Measurements from ENCODE around the gene ANTXR1. TPM values are rescaled to one million over a fixed set of nuclear protein-coding genes. Genes with fewer than 3 reads are reported as not detected.
A peak's percentile ranks its signal among the peaks of the same experiment; 100 is the strongest.

The ANTXR1 gene
- total and polyA plus RNA-seq, 2 experiments from 2014 or later, result 24.0 to 36.0 TPM

DNA sequence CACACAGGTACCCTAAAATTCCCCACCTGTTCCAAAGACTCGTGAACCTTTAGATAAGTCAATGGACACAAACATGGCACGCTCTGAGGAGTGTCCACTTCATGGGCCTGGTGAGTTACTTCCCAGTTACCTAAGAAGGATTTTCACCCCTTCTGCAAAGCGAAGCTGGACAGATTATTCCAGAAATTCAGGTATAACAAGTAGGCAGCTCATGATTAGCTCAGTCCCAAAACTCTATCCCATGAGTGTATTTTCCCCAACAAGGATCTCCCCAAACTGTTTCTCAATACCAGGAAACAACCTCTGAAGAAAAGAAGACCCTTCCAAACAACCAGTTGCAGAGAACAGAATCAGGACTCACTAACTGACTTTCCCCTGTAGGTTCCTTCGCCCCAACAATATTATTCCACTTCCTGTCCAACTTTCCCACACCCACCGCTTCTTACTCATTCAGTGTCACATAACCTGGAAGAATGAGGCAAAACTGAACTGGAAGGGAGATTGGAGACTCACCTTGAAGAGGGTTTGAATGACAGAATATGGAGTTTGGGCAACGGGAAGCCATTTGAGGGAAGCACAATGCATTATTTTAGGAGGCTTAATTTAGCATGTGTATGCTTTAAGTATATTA lies 120.1 kb downstream of the ANTXR1 start:
- H3K27me3 ChIP-seq, result no peaks in the 10 kb centered on the region
- DNase-seq (ENCODE audit: low read depth in 1 of 2, low spot score in 1 of 2), result no peak
- H3K4me3 ChIP-seq, result no peak overlapping the region
- H3K4me1 ChIP-seq (ENCODE audit: low read depth), result no peaks in the 10 kb centered on the region
- H3K9me3 ChIP-seq (ENCODE audit: low read depth), result no peaks in the 10 kb centered on the region
- no peak overlapping the region for H3K27ac ChIP-seq
- H3K36me3 ChIP-seq, result no peaks in the 10 kb centered on the region
- TF ChIP-seq, protein P1, sequence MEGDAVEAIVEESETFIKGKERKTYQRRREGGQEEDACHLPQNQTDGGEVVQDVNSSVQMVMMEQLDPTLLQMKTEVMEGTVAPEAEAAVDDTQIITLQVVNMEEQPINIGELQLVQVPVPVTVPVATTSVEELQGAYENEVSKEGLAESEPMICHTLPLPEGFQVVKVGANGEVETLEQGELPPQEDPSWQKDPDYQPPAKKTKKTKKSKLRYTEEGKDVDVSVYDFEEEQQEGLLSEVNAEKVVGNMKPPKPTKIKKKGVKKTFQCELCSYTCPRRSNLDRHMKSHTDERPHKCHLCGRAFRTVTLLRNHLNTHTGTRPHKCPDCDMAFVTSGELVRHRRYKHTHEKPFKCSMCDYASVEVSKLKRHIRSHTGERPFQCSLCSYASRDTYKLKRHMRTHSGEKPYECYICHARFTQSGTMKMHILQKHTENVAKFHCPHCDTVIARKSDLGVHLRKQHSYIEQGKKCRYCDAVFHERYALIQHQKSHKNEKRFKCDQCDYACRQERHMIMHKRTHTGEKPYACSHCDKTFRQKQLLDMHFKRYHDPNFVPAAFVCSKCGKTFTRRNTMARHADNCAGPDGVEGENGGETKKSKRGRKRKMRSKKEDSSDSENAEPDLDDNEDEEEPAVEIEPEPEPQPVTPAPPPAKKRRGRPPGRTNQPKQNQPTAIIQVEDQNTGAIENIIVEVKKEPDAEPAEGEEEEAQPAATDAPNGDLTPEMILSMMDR (IDR thresholded peaks at IDR 0.05; ENCODE audit: low read depth, low read length), result no peak

- DNase-seq (ENCODE audit: low read depth in 1 of 2, low spot score in 1 of 2), result no peak
- Histone ChIP-seq H3K4me1 (ENCODE audit: low read depth) (no peaks in the 10 kb centered on the region), H3K36me3 (no peaks in the 10 kb centered on the region), H3K9me3 (ENCODE audit: low read depth) (no peaks in the 10 kb centered on the region), H3K4me3 (no peak overlapping the region), H3K27me3 (no peaks in the 10 kb centered on the region), H3K27ac (no peak overlapping the region)
- TF ChIP-seq, protein P1 (IDR thresholded peaks at IDR 0.05; ENCODE audit: low read depth, low read length), result no peak
These were observed 120.9 kb downstream of the ANTXR1 start for GRCh38 chr2:69133898-69134297.

DNA sequence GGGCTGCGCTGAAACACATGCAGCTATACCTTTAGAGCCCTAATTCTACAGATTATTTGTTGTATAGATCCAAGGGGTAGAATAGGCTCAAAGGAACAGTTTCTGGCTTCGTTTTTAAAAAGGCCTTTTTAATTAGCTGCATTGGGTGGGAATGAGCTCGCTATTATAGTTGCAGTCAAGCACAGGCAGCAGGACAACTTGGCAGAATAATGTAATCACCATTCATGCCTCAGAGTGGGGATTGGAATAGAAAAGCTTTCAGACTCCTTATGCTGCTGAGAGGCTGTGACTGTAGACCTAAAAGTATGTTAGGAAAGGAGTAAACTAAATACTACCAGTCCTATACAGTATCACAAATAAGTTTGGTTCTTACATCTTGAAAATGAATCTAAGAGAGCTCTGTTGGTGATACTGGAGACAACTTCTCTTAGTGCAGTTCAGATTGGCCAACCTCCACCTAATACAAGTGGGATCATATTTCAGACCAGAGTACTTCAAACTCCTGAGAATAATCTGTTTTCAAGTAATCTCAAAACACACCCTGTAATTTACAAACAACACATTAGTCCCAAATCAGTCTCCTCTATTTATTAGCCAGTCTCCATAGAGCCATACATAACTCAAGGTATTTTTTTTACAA lies 121.4 kb downstream of the ANTXR1 start:
- Histone ChIP-seq H3K27ac (no peak overlapping the region), H3K4me1 (ENCODE audit: low read depth) (no peaks in the 10 kb centered on the region), H3K27me3 (no peaks in the 10 kb centered on the region), H3K4me3 (no peak overlapping the region), H3K9me3 (ENCODE audit: low read depth) (no peaks in the 10 kb centered on the region), H3K36me3 (no peaks in the 10 kb centered on the region)
- peak in 1 of 2 donors; percentile 9 for DNase-seq (ENCODE audit: low read depth in 1 of 2, low spot score in 1 of 2)
- TF ChIP-seq, protein P1 (IDR thresholded peaks at IDR 0.05; ENCODE audit: low read depth, low read length), result no peak

DNA sequence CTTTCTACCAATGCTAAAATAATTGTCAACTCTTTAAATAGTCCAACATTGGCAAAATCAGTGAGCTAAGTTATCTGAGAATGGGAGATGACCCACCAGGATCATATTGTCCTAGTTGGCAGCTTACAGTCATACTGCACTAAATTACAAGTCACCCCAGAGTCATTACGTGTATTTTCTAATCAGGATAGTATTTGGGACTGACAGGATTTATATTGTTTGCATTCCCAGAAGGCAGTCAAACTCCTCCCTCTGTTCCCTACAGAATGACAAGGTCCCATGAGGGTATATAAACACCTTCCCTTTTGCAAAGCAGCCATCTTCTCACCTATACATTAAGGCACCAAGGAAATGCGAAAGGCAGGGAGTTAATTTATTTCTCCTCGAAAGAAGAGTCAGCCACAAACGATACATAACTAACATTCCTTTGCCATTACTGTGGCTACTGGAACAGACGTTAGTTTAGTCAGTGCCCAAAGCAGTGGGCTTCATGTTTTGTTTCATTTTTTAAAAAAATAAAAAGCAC lies 125.3 kb downstream of the ANTXR1 start:
- TF ChIP-seq, protein P1 (IDR thresholded peaks at IDR 0.05; ENCODE audit: low read depth, low read length), result no peak
- Histone ChIP-seq H3K27me3 (no peaks in the 10 kb centered on the region), H3K36me3 (no peaks in the 10 kb centered on the region), H3K4me3 (no peak overlapping the region), H3K9me3 (ENCODE audit: low read depth) (no peaks in the 10 kb centered on the region), H3K27ac (no peak overlapping the region), H3K4me1 (ENCODE audit: low read depth) (no peaks in the 10 kb centered on the region)
- peak in 1 of 2 donors; percentile 80 for DNase-seq (ENCODE audit: low read depth in 1 of 2, low spot score in 1 of 2)

GRCh38 chr2:69138793-69139459 lies 125.9 kb downstream of the ANTXR1 start:
- Histone ChIP-seq H3K4me1 (ENCODE audit: low read depth) (no peaks in the 10 kb centered on the region), H3K36me3 (no peaks in the 10 kb centered on the region), H3K4me3 (no peak overlapping the region), H3K9me3 (ENCODE audit: low read depth) (no peaks in the 10 kb centered on the region), H3K27ac (no peak overlapping the region), H3K27me3 (no peaks in the 10 kb centered on the region)
- TF ChIP-seq, protein P1 (IDR thresholded peaks at IDR 0.05; ENCODE audit: low read depth, low read length), result no peak
- DNase-seq (ENCODE audit: low read depth in 1 of 2, low spot score in 1 of 2), result peak in 1 of 2 donors; percentile 84
